ENCODE measurements around the gene FOXO6.

Gene FOXO6

DNA sequence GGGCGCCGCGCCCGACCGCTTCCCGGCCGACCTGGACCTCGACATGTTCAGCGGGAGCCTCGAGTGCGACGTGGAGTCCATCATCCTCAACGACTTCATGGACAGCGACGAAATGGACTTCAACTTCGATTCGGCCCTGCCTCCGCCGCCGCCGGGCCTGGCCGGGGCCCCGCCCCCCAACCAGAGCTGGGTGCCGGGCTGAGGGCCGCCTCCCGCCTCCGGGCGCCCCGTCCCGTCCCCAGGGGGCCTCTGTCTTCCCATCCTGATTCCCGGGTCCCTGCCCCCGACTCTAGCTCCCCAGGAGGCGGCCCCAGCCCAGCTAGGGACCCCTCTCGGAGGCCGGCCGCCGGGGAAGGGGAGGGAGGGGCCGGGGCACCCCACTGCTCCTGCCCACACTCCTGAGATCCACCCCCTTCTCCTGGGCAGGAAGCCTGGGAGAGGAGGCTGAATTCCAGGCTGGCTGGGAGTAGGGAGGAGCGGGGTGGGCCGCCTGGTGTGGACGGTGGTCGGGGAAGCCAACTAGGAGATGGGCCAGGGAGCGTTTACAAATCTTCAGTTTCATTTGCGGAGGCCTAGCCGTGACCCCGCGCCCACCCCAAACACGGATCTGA, 21.4 kb downstream of the FOXO6 start:
- POLR2A ChIA-PET, result interaction anchor here (1.0 to 1.4 kb wide), 3 partner anchors 24 to 76 kb away, joined by 3 to 4 read pairs (median 3); no protein-coding TSS in a partner anchor
- H3K4me3 ChIP-seq (ENCODE audit: low read depth, low read length), result peak overlapping the region; percentile 57
- CTCF ChIA-PET, result interaction anchor here (0.9 to 1.6 kb wide), 4 partner anchors 10 to 35 kb away, joined by 3 to 5 read pairs (median 4); partner anchors contain the start of gene FOXO6

DNA sequence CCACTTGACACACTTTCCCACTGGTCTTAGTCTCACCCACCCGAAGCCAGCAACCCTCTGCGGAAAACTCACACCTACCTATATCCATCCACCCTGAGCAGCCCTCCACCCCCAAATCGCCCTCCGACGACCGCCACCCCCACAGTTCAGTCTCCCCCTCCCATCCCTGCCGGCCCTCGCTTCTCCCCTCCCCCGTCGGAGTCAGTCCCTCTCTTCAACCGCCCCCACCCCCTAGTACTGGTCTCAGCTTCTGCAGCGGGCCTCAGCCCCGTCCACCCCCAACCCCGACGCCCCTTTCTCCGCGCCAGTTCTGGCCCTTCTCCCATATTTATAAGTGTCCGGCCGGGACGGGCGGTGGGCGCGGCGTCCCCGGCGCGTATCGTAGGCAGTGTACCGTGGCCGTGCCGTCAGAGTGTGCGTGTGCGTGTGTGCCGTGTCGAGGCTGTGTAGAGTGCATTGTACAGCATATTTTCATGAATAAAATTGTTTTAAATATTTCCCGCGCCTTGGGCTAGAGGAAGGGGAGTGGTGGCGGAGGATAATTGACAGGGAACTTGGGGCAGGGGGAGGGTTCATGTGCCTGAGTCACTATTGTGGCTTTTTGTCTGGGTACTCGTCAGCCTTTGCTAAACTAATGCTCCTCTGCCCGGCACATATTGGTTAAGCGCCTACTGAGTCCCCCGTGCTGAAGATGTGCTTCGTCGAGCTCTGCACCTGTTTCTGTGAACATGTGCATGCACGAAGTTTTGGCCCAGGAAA, 22.0 kb downstream of the FOXO6 start:
- no peak for DNase-seq (ENCODE audit: low read depth, low spot score)
- CTCF ChIA-PET, result interaction anchor here (0.9 to 1.6 kb wide), 2 partner anchors 9 to 22 kb away, joined by 3 to 5 read pairs; partner anchors contain the start of gene FOXO6
- H3K4me3 ChIP-seq (ENCODE audit: low read depth, low read length), result peak overlapping the region; percentile 57

More for the DNA sequence above, 21.4 kb downstream of the FOXO6 start:
- TF ChIP-seq, protein P1, sequence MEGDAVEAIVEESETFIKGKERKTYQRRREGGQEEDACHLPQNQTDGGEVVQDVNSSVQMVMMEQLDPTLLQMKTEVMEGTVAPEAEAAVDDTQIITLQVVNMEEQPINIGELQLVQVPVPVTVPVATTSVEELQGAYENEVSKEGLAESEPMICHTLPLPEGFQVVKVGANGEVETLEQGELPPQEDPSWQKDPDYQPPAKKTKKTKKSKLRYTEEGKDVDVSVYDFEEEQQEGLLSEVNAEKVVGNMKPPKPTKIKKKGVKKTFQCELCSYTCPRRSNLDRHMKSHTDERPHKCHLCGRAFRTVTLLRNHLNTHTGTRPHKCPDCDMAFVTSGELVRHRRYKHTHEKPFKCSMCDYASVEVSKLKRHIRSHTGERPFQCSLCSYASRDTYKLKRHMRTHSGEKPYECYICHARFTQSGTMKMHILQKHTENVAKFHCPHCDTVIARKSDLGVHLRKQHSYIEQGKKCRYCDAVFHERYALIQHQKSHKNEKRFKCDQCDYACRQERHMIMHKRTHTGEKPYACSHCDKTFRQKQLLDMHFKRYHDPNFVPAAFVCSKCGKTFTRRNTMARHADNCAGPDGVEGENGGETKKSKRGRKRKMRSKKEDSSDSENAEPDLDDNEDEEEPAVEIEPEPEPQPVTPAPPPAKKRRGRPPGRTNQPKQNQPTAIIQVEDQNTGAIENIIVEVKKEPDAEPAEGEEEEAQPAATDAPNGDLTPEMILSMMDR (IDR thresholded peaks at IDR 0.05; ENCODE audit: insufficient read depth, low read length, missing control alignments), result no peak
- no peak for DNase-seq (ENCODE audit: low read depth, low spot score)

DNA sequence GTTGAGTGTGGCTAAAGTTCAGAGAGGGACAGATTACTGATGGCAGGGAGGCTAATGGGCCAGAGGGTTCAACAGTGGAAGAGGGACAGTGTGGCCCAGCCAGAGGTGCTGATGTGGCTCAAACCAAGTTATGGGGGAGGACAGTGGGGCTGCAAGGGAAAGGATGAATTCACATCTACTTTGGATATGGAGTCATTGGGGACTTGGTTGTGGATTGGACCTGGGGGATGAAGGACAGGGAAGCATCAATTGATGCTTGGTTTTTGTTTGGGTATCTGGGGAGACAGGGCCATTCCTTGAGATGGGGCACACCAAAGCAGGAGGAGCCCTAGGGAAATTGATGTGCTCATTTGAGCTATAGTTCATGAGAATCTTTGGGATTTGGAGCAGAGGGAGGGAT, 23.3 kb downstream of the FOXO6 start:
- ChIA-PET CTCF (no interaction called here), POLR2A (no interaction called here)
- H3K4me3 ChIP-seq (ENCODE audit: low read depth, low read length), result no peak overlapping the region
- TF ChIP-seq, protein P1 (IDR thresholded peaks at IDR 0.05; ENCODE audit: insufficient read depth, low read length, missing control alignments), result no peak
- DNase-seq (ENCODE audit: low read depth, low spot score), result no peak

More for the DNA sequence above, 22.0 kb downstream of the FOXO6 start:
- TF ChIP-seq, protein P1 (IDR thresholded peaks at IDR 0.05; ENCODE audit: insufficient read depth, low read length, missing control alignments), result no peak
- POLR2A ChIA-PET, result interaction anchor here (1.1 kb wide), 1 partner anchor 75 kb away, joined by 3 read pairs; no protein-coding TSS in a partner anchor

DNA sequence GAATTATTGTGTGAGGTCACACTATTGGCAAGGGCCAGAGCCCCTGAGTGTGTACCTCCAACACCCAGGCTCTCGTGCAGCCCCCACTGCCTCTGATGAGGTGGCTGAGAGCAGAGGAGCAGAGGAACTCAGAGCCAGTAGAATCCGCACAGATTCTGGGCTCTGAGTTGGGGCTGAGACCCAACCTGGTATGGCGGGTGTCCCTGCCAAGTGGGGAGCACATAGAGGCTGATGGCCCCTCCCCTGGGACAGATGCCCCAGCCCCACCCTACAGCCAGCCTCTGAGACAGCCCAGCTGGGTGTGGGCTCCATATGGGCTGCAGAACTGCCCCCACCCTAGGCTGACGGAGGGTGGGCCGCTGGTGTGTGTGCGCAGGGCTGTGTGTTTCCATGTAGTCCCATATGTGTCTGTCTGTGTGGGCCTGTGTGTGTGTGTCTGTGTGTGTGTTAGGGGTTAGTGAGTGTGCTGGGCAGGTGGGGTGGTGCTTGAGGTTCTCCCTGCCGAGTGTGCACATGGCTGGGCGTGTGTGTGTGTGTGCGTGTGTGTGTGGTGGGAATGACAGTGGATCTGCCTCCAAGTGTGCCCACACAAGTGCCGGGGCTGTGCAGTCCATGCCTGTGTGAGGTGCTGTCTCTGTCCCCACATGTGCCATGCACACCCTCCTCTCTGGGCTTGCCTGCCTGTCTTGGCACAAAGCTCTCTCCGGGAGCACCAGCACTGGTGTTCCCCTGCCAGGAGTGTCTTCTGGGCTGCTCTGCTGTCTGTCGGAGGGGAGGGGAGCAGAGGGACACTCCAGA, 24.4 kb downstream of the FOXO6 start:
- POLR2A ChIA-PET, result no interaction called here
- CTCF ChIA-PET, result no interaction called here
- TF ChIP-seq, protein P1 (IDR thresholded peaks at IDR 0.05; ENCODE audit: insufficient read depth, low read length, missing control alignments), result no peak
- no peak overlapping the region for H3K4me3 ChIP-seq (ENCODE audit: low read depth, low read length)
- no peak for DNase-seq (ENCODE audit: low read depth, low spot score)

DNA sequence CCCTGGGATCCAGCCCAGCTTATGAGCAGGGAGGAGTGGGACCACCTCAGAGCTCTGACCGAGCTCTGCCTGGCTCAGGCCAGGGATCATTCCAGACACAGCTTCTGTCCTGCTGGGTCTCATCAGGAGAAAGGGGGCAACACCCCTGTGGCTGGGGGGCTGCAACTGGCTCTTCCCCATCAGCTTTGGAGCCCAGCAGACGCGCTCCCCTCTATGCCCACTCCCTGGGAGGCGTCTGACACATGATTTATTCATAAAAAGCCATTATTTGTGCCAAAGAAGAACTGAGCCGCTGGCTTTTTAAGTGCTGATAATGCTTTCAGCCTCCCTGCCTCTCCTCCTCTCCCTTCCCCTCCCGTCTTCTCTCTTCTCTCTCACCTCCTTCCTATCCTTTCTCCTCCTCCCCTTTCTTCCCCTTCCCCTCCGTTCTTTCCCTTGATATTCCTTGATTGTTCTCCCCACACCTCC, 25.0 kb downstream of the FOXO6 start:
- POLR2A ChIA-PET, result no interaction called here
- TF ChIP-seq, protein P1 (IDR thresholded peaks at IDR 0.05; ENCODE audit: insufficient read depth, low read length, missing control alignments), result no peak
- CTCF ChIA-PET, result interaction anchor here (2.0 to 2.1 kb wide), 2 partner anchors 32 to 103 kb away, joined by 6 to 7 read pairs; no protein-coding TSS in a partner anchor
- no peak overlapping the region for H3K4me3 ChIP-seq (ENCODE audit: low read depth, low read length)
- no peak for DNase-seq (ENCODE audit: low read depth, low spot score)

Measured in AG04449 (cell line).